HG03175 (cell line): Measurements from ENCODE around the gene DPH3.

Experiments
- ATAC-seq: cut with Tn5 transposase; IDR thresholded peaks from one replicate; pipeline ENCODE4 v1.9.1; 2021; ENCODE audit warnings: mild to moderate bottlenecking, moderate library complexity; ENCODE audit not compliant: unreplicated experiment

The DPH3 gene

GRCh38 chr3:16294844-16295243, 30.1 kb upstream of the DPH3 start:
- no peak for ATAC-seq

GRCh38 chr3:16290827-16291196, 26.1 kb upstream of the DPH3 start:
- no peak for ATAC-seq

DNA sequence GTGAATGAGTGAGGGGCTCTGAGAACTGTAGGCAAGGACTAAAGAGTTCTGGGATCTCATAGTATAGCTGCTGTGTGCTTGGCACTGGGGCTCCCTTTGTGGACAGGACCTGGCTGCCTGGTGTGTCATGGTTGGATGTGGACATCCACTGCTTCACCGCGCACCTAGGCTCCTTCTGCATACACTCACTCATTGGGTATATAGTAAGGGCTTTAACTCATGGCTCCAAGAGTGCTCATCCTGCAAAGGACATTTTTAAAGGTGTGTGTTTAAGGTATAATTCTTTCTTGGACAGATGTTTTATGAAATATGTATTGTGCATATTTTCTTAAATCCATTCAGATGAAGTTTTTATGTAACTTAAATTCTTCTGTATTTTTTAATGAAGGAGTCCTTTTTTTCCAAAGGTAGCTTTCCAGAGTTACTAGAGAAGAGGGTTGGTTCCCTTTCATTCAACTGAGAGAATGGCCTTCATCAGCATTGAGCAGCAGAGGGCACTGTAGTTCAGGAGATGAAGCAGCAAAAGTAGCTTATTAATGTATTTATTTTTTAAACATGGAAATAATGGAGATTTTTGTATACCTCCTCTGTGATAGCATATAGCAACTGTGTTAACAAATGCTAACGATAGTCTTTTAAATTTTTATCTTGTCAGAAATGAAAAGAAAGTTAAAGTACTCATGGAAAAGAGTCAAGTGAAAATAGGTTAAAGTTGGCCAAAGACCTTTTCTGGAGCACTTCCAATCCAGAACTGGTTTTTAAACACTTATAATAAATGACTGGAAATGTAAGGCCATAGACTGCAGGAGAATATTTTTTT, 25.5 kb upstream of the DPH3 start:
- ATAC-seq, result no peak

DNA sequence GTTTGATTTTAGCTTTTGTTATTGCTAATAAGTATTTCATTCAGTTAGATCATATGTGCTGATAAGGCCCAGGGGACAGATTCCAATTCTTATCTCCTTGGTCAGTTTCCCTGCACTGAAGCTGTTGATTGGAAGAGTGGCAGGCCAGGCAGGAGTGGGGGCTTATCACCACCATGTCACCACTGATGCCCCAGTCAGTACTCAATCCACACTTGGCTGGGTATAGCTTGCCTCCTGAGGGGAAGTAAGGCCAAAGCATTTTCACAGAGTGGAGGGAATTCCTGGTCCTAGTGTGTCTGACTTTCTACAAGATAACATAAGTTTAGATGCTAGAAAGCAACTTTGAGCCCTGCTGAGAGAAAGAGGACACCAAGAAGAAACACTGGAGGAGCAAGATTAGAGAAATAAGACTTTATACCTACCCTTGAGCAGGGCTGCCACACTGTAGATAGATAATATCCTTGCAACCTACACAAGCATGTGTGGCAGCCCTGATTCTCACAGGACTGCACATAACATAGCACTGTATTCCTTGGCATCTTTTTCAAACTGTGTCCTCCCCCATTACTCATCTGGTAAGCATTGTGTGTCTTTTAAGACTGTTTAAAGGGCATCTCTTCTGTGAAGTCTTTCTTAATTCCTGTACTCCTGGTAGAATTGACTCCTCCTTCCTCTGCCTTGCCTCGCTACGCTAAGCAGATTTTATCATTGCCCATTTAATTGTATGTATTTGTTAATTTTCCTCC, 24.6 kb upstream of the DPH3 start:
- ATAC-seq, result no peak

DNA sequence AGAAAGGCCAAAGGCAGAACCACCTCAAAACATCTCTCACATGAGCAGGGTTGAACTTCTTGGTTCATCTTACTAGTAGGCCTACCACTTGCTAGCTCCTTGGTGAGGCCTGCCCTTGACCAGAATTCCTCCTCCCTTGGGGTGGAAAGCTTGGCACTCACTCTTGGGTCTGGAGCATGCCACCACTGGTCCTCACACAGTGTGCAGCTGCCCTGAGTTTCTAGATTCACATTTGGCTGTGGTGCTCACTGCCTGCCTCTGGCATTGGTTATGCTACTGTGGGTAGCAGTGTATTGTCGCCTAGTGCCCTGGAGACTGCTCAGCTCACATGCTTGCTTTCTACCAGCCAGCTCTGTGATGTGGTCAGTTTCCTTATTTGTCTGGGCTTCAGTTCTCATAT, 23.9 kb upstream of the DPH3 start:
- ATAC-seq, result no peak

GRCh38 chr3:16286751-16287543, 22.2 kb upstream of the DPH3 start:
- ATAC-seq, result no peak

- ATAC-seq, result peak; percentile 64
Measured at GRCh38 chr3:16286161-16286560, 21.4 kb upstream of the DPH3 start.

GRCh38 chr3:16284633-16285032, 19.9 kb upstream of the DPH3 start:
- no peak for ATAC-seq

DNA sequence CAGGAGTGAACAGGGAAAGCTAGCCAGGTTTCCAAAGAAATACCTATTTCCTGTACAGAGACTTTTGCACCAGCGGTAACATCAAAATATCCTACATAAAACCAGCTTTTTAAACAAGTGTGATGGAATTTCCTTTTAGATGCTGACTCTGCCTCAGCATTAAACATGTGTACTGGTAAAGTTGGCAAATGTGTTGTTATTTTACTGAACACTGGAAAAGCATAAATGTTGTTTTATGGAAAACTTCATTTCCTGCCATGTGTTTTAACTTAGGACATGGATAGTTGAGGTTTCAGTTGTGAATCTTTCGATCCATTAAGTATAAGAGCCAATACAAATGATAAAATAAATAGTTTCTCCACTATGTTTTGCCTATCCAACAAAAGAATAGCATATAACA, 15.9 kb upstream of the DPH3 start:
- ATAC-seq, result no peak

GRCh38 chr3:16279010-16279801, 14.5 kb upstream of the DPH3 start:
- no peak for ATAC-seq

GRCh38 chr3:16277471-16277870, 12.7 kb upstream of the DPH3 start:
- ATAC-seq, result no peak

- ATAC-seq, result no peak
Measured at GRCh38 chr3:16273867-16274266, 9.1 kb upstream of the DPH3 start.

- no peak for ATAC-seq
Measured at GRCh38 chr3:16272588-16272987, 7.8 kb upstream of the DPH3 start.

GRCh38 chr3:16270855-16271254, 6.1 kb upstream of the DPH3 start:
- ATAC-seq, result no peak

DNA sequence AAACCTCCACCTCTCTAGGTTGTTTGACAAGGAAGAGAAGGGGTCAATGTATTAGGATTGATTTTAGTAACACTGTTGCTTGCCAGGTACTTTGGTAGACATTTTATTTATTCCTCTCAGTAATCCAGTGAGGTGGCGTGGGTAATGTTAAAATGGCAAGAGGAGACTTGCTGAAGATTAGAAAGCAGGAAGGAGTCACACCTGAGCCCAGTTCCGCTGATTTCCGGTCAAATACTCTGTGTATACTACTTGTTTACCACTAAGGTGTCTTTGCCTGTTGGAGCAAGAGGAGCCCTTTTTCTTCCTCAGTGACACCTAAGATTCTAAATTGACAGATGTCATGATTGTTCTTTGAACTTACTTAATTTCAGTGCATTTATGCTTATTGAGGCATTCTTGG, 2.0 kb upstream of the DPH3 start:
- no peak for ATAC-seq

GRCh38 chr3:16265455-16265786, 678 bp upstream of the DPH3 start:
- no peak for ATAC-seq

GRCh38 chr3:16264174-16264707, 502 bp downstream of the DPH3 start:
- peak; percentile 0 for ATAC-seq

- no peak for ATAC-seq
Measured at GRCh38 chr3:16262174-16262573, 2.6 kb downstream of the DPH3 start.

DNA sequence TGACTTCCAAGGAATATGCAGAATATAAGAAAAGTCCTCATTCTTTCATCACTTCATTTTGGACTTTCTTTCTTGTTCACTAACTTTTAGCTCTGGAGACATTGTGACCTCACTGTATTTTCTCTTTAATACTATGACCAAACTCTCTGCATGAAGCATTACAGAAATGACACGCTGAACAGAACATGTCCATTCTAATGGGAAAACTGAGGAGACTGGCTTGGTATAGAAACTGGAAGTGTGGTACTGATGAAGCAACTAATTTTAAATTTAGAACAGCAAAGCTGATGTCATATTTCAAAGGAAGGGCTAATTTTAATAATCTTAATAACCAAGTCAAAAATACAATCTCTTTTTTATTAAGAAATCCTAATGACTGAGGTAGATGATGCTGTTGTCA, 4.7 kb downstream of the DPH3 start:
- no peak for ATAC-seq

DNA sequence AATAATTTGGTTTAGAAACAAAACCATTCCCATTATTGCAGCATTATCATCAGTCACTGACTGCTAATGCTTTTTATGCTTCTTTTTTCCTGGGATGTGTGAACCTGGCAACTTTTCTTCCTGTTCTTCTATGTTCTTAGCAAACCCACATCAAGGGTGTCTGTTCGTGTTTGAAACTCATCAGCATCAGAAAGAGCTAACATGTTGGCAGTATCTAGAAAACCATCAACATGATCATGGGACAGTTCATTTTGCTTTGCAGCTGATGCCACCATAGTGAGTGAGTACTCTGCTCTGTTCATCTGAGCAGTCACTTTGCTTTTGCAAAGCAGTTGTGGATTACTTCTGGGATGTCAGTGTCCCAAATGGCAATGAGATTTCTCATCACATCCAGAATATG, 5.9 kb downstream of the DPH3 start:
- ATAC-seq, result no peak

GRCh38 chr3:16258177-16258576, 6.6 kb downstream of the DPH3 start:
- ATAC-seq, result no peak
